ENCODE data around the gene CAPN3.

CAPN3 gene

DNA sequence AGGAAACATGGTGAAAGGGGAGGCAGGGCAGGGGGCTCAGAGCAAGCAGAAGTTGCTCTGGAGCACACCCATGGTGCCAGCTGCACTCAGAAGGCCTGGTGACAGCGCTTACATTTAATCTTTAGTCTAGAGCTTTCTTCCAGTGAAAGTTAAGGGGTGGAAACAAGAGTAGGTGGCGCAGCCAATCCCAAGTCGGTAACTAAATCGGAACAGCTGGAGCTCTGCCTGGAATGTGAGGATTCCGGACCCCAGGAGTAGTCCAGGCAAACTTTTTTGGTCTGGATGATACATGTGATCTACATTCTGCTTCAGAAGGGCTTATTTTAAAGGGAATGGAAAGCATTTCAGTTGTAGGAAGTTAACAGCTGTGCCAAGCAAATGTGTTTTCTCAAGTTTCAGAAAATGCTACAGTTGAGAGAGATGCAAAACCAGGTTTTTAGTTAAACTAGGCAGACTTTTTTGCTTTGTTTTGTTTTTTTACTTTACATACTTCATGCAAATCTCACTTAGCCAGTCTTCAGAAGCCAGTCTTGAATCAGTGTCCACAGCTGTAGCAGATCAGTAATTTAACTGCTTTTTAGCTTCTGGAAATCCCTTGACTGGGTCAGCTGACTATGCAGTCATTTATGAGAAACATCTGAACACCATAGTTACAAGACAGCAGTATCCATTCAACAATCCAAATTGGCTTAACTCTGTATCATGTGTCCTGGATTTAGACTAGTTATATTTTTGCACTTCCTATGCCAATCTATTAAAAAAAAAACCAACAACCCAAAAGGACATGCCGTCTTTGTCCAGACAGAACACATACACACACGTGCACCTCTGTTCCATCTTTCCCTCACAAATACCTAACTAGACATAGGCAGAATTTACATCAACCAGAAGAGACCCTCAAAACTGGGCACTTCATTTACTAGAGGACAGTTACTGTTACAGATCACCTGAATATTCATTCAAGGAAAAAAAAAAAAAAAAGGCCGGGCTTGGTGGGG, 98.4 kb downstream of the CAPN3 start:
- no peak for DNase-seq

DNA sequence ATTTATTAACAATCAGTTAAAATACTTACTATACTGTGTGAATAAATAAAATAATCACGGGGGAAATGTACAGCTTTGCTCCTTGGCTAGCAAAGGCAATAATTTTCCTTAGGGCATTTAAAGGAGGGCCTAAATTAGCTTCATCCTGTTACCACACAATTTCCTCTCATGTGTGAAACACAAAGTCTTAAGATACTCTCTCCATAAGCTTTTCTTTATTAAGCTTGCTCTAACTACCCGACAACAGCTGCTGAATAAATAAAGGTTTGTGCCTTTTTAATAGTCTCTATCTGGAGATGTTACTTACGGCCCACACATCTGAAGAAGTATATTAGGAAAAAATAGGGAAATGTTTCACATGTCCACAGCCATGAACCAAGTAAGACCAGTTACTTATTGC, 102.0 kb downstream of the CAPN3 start:
- DNase-seq = no peak
